ENCODE results near the gene ANO6. TPM values are rescaled to one million over a fixed set of nuclear protein-coding genes. Genes with fewer than 3 reads are reported as not detected.
A peak's percentile ranks its signal among the peaks of the same experiment; 100 is the strongest.

The ANO6 gene
- total and polyA plus RNA-seq, 2 of the 4 experiments (the other 2 are of a cell fraction): 21.6 to 41.0 TPM

DNA sequence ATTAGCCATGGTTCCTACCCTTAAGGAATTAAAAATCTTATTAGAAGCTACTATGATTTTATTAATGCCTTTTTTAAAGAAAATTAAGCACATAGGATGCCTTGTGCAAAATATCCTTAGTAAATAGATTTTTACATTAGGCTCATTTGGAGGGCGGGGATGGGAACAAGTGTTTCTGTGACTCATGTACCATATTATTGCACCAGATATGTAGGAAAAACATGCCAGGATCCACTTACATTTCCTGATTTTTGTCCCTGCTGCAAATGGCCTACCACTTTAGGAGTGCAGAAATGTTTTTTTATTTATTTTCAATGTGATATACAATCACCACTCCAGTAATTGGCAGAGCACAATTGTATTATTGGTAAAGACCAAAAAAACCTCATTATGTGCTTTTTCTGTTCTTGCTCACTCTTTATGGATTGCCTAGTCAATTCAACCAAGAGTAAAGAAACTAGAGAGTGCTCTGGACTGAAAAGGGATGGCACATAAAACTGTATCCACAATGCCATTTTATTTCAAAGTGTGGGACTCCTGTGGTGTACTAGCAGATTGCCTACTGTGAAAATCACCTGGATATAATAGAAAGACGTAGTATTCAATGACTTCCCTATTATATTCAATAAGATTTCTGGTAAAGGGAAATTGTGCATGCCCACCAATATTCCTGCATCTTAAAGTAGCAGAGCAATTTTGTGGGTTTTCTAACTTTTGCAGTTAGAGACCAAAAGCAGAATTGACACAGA lies 86.9 kb downstream of the ANO6 start:
- Histone ChIP-seq H3K4me1 (ENCODE audit: control insufficient read depth, insufficient read depth, low read length) (peaks cover 6% of the 10 kb centered on the region), H4K20me1 (ENCODE audit: insufficient read depth, low read length) (peaks cover 4% of the 10 kb centered on the region; the same call in 1 of the 2 replicates), H3K79me1 (ENCODE audit: low read depth in 1 of 2, low read length in 2 of 2) (peaks cover 29 to 61% of the 10 kb centered on the region in 2 experiments), H3K27me3 (ENCODE audit: control insufficient read depth, insufficient read depth, low read length) (no peaks in the 10 kb centered on the region), H4K8ac (ENCODE audit: low read depth in 2 of 2, low read length in 2 of 2) (no peak overlapping the region), H3K18ac (ENCODE audit: low read depth, low read length) (no peak overlapping the region), H3K9me3 (ENCODE audit: control insufficient read depth, insufficient read depth, low read length) (no peaks in the 10 kb centered on the region), H3K9me1 (ENCODE audit: insufficient read depth, low read length) (peaks cover 3% of the 10 kb centered on the region), H2BK20ac (ENCODE audit: low read depth, low read length) (no peak overlapping the region), H4K91ac (ENCODE audit: insufficient read depth, low read depth, low read length) (no peak overlapping the region), H3K56ac (ENCODE audit: extremely low read depth, insufficient read depth, low read length) (no peak overlapping the region), H3K4me2 (ENCODE audit: low read depth, low read length) (no peak overlapping the region), H3K4me3 (ENCODE audit: insufficient read depth, low read depth, low read length) (no peak overlapping the region), H2AK9ac (replicated peaks; ENCODE audit: low read depth, low read length, poor library complexity) (no peak overlapping the region), H2AFZ (replicated peaks; ENCODE audit: low read length, poor library complexity) (no peak overlapping the region), H3K14ac (replicated peaks; ENCODE audit: low read depth, low read length) (no peak overlapping the region), H3K9ac (ENCODE audit: low read depth, low read length) (no peak overlapping the region), H2AK5ac (ENCODE audit: low read depth, low read length) (no peak overlapping the region), H3K23ac (ENCODE audit: low read depth, low read length) (no peak overlapping the region), H3K4ac (ENCODE audit: low read depth, low read length) (no peak overlapping the region), H2BK5ac (ENCODE audit: low read depth, low read length, poor library complexity, severe bottlenecking) (no peak overlapping the region), H2BK15ac (ENCODE audit: low read depth, low read length) (no peak overlapping the region), H2BK120ac (ENCODE audit: low read depth, low read length) (no peak overlapping the region), H3K36me3 (ENCODE audit: control insufficient read depth, insufficient read depth, low read length) (no peaks in the 10 kb centered on the region; the same call in 1 of the 2 replicates), H3K27ac (ENCODE audit: insufficient read depth, low read length) (no peak overlapping the region), H4K5ac (ENCODE audit: low read depth, low read length) (no peak overlapping the region)
- no CpG with 5 or more reads among the region's 2 CpGs for WGBS, 2 experiments (ENCODE audit: extremely low coverage in 2 of 2, insufficient read length in 1 of 2)
- intact Hi-C loops (cut with micrococcal nuclease) (no loop called here), in situ Hi-C loops (cut with MboI; ENCODE audit: low sequenced_read_pairs) (no loop called here), dilution Hi-C loops (cut with HindIII; ENCODE audit: low sequenced_read_pairs, unreplicated experiment) (no loop called here)
- peak; percentile 22 for DNase-seq
- TF ChIP-seq FOS (IDR thresholded peaks at IDR 0.05; ENCODE audit: low read depth, low read length): no peak
- TF ChIP-seq MAZ (IDR thresholded peaks at IDR 0.05; ENCODE audit: borderline replicate concordance, low read depth, low read length): no peak
- no peak for TF ChIP-seq RFX5 (IDR thresholded peaks at IDR 0.05; ENCODE audit: low read depth, low read length)
- TF ChIP-seq RCOR1 (IDR thresholded peaks at IDR 0.05; ENCODE audit: insufficient replicate concordance, low read length): no peak
- TF ChIP-seq, protein P1, sequence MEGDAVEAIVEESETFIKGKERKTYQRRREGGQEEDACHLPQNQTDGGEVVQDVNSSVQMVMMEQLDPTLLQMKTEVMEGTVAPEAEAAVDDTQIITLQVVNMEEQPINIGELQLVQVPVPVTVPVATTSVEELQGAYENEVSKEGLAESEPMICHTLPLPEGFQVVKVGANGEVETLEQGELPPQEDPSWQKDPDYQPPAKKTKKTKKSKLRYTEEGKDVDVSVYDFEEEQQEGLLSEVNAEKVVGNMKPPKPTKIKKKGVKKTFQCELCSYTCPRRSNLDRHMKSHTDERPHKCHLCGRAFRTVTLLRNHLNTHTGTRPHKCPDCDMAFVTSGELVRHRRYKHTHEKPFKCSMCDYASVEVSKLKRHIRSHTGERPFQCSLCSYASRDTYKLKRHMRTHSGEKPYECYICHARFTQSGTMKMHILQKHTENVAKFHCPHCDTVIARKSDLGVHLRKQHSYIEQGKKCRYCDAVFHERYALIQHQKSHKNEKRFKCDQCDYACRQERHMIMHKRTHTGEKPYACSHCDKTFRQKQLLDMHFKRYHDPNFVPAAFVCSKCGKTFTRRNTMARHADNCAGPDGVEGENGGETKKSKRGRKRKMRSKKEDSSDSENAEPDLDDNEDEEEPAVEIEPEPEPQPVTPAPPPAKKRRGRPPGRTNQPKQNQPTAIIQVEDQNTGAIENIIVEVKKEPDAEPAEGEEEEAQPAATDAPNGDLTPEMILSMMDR (conservative IDR thresholded peaks at IDR 0.05; ENCODE audit: low read depth, low read length): no peak
- TF ChIP-seq RAD21 (IDR thresholded peaks at IDR 0.05; ENCODE audit: low read length): no peak
- TF ChIP-seq MAFK (IDR thresholded peaks at IDR 0.05; ENCODE audit: low read depth, low read length): no peak
- TF ChIP-seq MXI1 (IDR thresholded peaks at IDR 0.05; ENCODE audit: borderline replicate concordance, low read depth, low read length): no peak
- no peak for TF ChIP-seq CHD1 (IDR thresholded peaks at IDR 0.05; ENCODE audit: low read depth, low read length)
- TF ChIP-seq SMC3 (IDR thresholded peaks at IDR 0.05; ENCODE audit: low read depth, low read length): no peak
- no peak for TF ChIP-seq NFE2L2 (IDR thresholded peaks at IDR 0.05; ENCODE audit: low read depth, low read length)
- no peak for TF ChIP-seq CEBPB (IDR thresholded peaks at IDR 0.05; ENCODE audit: low read depth, low read length)
- no peak for TF ChIP-seq BHLHE40 (IDR thresholded peaks at IDR 0.05; ENCODE audit: low read depth, low read length)
- no peak for TF ChIP-seq POLR2A (IDR thresholded peaks at IDR 0.05; ENCODE audit: low read depth, low read length)
- TF ChIP-seq ELK1 (IDR thresholded peaks at IDR 0.05; ENCODE audit: borderline replicate concordance, low read depth, low read length): no peak
- no peak for TF ChIP-seq USF2 (IDR thresholded peaks at IDR 0.05; ENCODE audit: low read depth, low read length)
- ChIA-PET POLR2A (ENCODE audit: unreplicated experiment) (no interaction called here), CTCF (interaction anchor here (1.4 kb wide), 1 partner anchor 8 kb away, joined by 4 read pairs; no protein-coding TSS in a partner anchor)
- ATAC-seq (ENCODE audit: low read depth): no peak
- BruUV-seq (replicated peaks): no TSS peak

Measured in IMR-90 (cell line).